Measurements from ENCODE around the gene SPATA31A1.
"Not testable (repeated sequence)": the region's sequence is repeated elsewhere in the genome, so short reads cannot be mapped to it uniquely, and the experiment has no call there.

The SPATA31A1 gene

GRCh38 chr9:39355369-39355768 lies at the start of gene SPATA31A1:
Gene SPATA31A1, plus strand, starts transcription at chr9:39355669. Its CDS starts 62 bp downstream, at chr9:39355731.
- DNase-seq (ENCODE audit: low read depth in 3 of 3): not testable (repeated sequence)

GRCh38 chr9:39407261-39408204 lies 52.1 kb downstream of the SPATA31A1 start:
- DNase-seq (ENCODE audit: low read depth in 3 of 3): not testable (repeated sequence)

GRCh38 chr9:39411254-39411940 lies 55.9 kb downstream of the SPATA31A1 start:
- not testable (repeated sequence) for DNase-seq (ENCODE audit: low read depth in 3 of 3)
